Endothelial cell of umbilical vein (primary cell): ENCODE data around the gene EGF. TPM values are rescaled to one million over a fixed set of nuclear protein-coding genes. Genes with fewer than 3 reads are reported as not detected.

Source experiments
- BruUV-seq: library from RNA; stranded (reverse); fragments of 400-500 nt; replicated peaks from 2 replicates; lab custom pipeline; 2021; lab: Mats Ljungman, UMichigan
- CTCF ChIA-PET: fragments of 300-600, 350-600 bp; sonication (Branson Sonifier 250); formaldehyde crosslinking; loops from one replicate; lab custom pipeline; 2021; ENCODE audit warnings: antibody characterized with exemption, inconsistent platforms; lab: Charles Lee
- POLR2A ChIA-PET: fragments of 300-600, 350-600 bp; sonication (Branson Sonifier 250); formaldehyde crosslinking; loops from one replicate; lab custom pipeline; 2021; ENCODE audit warnings: antibody characterized with exemption, inconsistent platforms; lab: Charles Lee
- DNase-seq: peaks from one replicate; pipeline ENCODE4 v3.0.0-alpha.2; 2011; ENCODE audit warnings: low read depth, low spot score
- FAIRE-seq: peaks from 2 replicates; lab custom pipeline; 2011; peaks lifted over from hg19 to GRCh38; lab: Jason Lieb, UNC
- H2AFZ ChIP-seq: 2 replicates; pipeline ENCODE4 v1.6.0; 2012; ENCODE audit warnings: low read depth, low read length, control low read depth, inconsistent platforms
- H3K27ac ChIP-seq: 2 replicates; pipeline ENCODE4 v1.5.1; 2011; ENCODE audit warnings: low read depth, mild to moderate bottlenecking, control low read depth, low read length, moderate library complexity; ENCODE audit not compliant: insufficient read depth
- H3K27me3 ChIP-seq, 2 experiments: 2 replicates each; pipeline versions ENCODE4 v1.6.0 to v1.6.1; 2011; ENCODE audit warnings: low read length in 2 of 2, mixed read lengths in 1 of 2; ENCODE audit not compliant: control insufficient read depth in 2 of 2, insufficient read depth in 2 of 2
- H3K36me3 ChIP-seq, 2 experiments: 2 replicates in 1 of 2; 3 replicates in 1 of 2; pipeline ENCODE4 v1.5.1; 2011; ENCODE audit warnings: low read length in 2 of 2, mild to moderate bottlenecking in 1 of 2, moderate library complexity in 1 of 2; ENCODE audit not compliant: control insufficient read depth in 2 of 2, insufficient read depth in 2 of 2; ENCODE audit errors: extremely low read depth in 1 of 2
- H3K4me1 ChIP-seq: 3 replicates; pipeline ENCODE4 v1.5.1; 2011; ENCODE audit warnings: mild to moderate bottlenecking, low read length; ENCODE audit not compliant: control insufficient read depth, insufficient read depth; ENCODE audit errors: extremely low read depth
- H3K4me2 ChIP-seq: 2 replicates; pipeline ENCODE4 v1.6.1; 2011; ENCODE audit warnings: low read length, control low read depth, mixed read lengths; ENCODE audit not compliant: insufficient read depth
- H3K4me3 ChIP-seq, 3 experiments: fragments of 200-600 bp in 1 of 3; sonication (generic), shearing (Covaris generic) in 1 of 3; replicated peaks in 1 of 3; 2 replicates each; pipeline ENCODE4 v1.5.1; 2011 to 2016; ENCODE audit warnings: control low read depth in 3 of 3, low read length in 3 of 3, mild to moderate bottlenecking in 2 of 3, inconsistent platforms in 1 of 3, low read depth in 1 of 3, moderate library complexity in 1 of 3; ENCODE audit not compliant: insufficient read depth in 1 of 3
- H3K79me2 ChIP-seq: 2 replicates; pipeline ENCODE4 v1.6.0; 2012; ENCODE audit warnings: low read length, inconsistent platforms; ENCODE audit not compliant: control insufficient read depth, insufficient read depth
- H3K9ac ChIP-seq: replicated peaks from 2 replicates; pipeline ENCODE3; 2011; ENCODE audit warnings: low read length, control low read depth; ENCODE audit not compliant: insufficient read depth; ENCODE audit errors: extremely low read depth
- H3K9me1 ChIP-seq: replicated peaks from 3 replicates; pipeline ENCODE4 v1.6.0; 2011; ENCODE audit warnings: mild to moderate bottlenecking, low read length; ENCODE audit not compliant: control insufficient read depth, insufficient read depth; ENCODE audit errors: extremely low read depth
- H3K9me3 ChIP-seq: replicated peaks from 2 replicates; pipeline ENCODE4 v1.5.1; 2012; ENCODE audit warnings: low read length, inconsistent platforms; ENCODE audit not compliant: control insufficient read depth, insufficient read depth
- H4K20me1 ChIP-seq: replicated peaks from 2 replicates; pipeline ENCODE3; 2011; ENCODE audit warnings: mild to moderate bottlenecking, low read length; ENCODE audit not compliant: control insufficient read depth, insufficient read depth; ENCODE audit errors: extremely low read depth
- EZH2 ChIP-seq: IDR thresholded peaks from 2 replicates; pipeline ENCODE4 v1.6.1; 2012; ENCODE audit warnings: borderline replicate concordance, low read depth, mild to moderate bottlenecking, moderate library complexity, low read length, inconsistent platforms; ENCODE audit not compliant: severe bottlenecking
- FOS ChIP-seq: IDR thresholded peaks from 2 replicates; pipeline ENCODE4 v1.6.1; 2011; ENCODE audit warnings: mild to moderate bottlenecking, low read length, moderate library complexity, borderline replicate concordance; ENCODE audit not compliant: insufficient read depth
- GATA2 ChIP-seq: IDR thresholded peaks from 2 replicates; pipeline ENCODE4 v1.7.0; 2011; ENCODE audit warnings: low read depth, mild to moderate bottlenecking, moderate library complexity, mixed read lengths, low read length; ENCODE audit not compliant: insufficient read length, insufficient read depth
- MYC ChIP-seq: IDR thresholded peaks from one replicate; pipeline ENCODE4 v1.6.1; 2011; ENCODE audit warnings: mild to moderate bottlenecking, low read depth, low read length
- POLR2A ChIP-seq: IDR thresholded peaks from 2 replicates; pipeline ENCODE4 v1.6.1; 2012; ENCODE audit warnings: low read depth, mild to moderate bottlenecking, control low read depth, low read length
- POLR2AphosphoS5 ChIP-seq: IDR thresholded peaks from 2 replicates; pipeline ENCODE4 v1.6.1; 2012; ENCODE audit warnings: low read depth, mild to moderate bottlenecking, control low read depth, low read length, moderate library complexity; ENCODE audit not compliant: insufficient read depth
- dilution Hi-C: fragments of 300-500 bp; cut with MboI; formaldehyde crosslinking; loops from one replicate; pipeline ENCODE4 v1.15.0; 2019; ENCODE audit warnings: low sequenced_read_pairs; ENCODE audit not compliant: extremely low pct_ligation_motif_present
- intact Hi-C: fragments of 100-400 bp; cut with micrococcal nuclease; formaldehyde crosslinking; loops from one replicate; pipeline ENCODE4 v1.10.0; 2022
- polyA plus RNA-seq, 4 experiments: library from polyadenylated mRNA; depleted of rRNA in 3 of 4; stranded (reverse) in 3 of 4; unstranded in 1 of 4; fragments of >200 nt; gene quantifications; 2 replicates each; pipeline versions ENCODE4 v1.2.1 to v1.2.3, GENCODE V29; 2011 to 2012; ENCODE audit warnings: missing spikeins in 1 of 4
- total RNA-seq: library from RNA; stranded (reverse); gene quantifications from 2 replicates; pipeline ENCODE4 v1.2.3, GENCODE V29; 2021
- TF ChIP-seq, protein P1 (sequence below): IDR thresholded peaks from 2 replicates; pipeline ENCODE4 v1.6.1; 2011; ENCODE audit not compliant: insufficient read depth, insufficient read length
- TF ChIP-seq, protein P2 (sequence below), 2 donors: IDR thresholded peaks; 1 replicate in 1 of 2; 2 replicates in 1 of 2; pipeline ENCODE4 v1.5.1; 2011; ENCODE audit warnings: low read length in 2 of 2, mild to moderate bottlenecking in 2 of 2, moderate library complexity in 2 of 2, control low read depth in 1 of 2, inconsistent platforms in 1 of 2, low read depth in 1 of 2; ENCODE audit not compliant: insufficient read depth in 1 of 2; ENCODE audit errors: extremely low read depth in 1 of 2

EGF gene
- total and polyA plus RNA-seq, 2 donors (not counting 3 experiments of a cell fraction or from before 2014, with no cell fraction given) = not detected

DNA sequence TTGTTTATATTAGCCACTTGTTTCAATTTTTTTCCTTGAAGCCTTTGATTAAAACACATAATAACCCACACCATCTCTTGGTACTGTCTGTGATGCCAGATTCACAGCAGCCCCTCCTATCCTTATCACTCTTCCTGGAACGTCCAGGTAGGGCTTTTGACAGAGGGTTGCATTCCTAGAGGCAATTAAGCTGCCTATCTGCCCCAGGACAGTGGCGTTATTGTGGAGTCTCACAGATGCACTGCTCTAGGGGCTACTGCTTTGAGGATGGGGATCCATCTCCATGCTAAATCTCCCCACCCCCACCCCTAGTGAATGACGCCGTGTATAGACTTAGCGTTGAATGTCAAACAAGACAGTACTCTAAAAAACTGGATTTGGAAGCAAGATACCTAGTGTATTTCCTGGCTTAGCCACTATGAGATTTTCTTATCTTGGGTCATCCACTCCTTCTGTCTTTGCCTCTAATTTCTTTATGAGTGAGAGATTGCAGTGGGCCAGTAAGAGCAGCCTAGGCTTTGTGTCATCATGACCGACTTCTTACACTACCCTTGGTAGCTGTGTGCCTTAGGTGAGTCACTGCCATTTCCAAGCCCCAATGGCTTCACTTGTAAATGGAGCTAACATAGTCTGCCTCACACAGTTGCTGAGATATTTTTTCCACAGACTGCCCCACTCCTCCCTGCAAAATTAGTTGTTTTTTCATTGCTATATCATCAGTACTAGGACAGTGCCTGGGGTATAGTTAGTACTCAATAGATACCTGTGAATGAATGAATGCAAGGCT is 90.9 kb downstream of the EGF start:
- H3K9me1 ChIP-seq = no peaks in the 10 kb centered on the region
- no TSS peak for BruUV-seq
- peaks cover 7 to 10% of the 10 kb centered on the region in 2 experiments for H3K27me3 ChIP-seq
- intact Hi-C loops = no loop called here
- no peaks in the 10 kb centered on the region for H3K79me2 ChIP-seq
- H3K4me3 ChIP-seq = no peak overlapping the region
- H2AFZ ChIP-seq = no peak overlapping the region
- DNase-seq = no peak
- POLR2A ChIA-PET = no interaction called here
- dilution Hi-C loops = no loop called here
- H3K9ac ChIP-seq = no peak overlapping the region
- no peak for TF ChIP-seq POLR2A
- no peaks in the 10 kb centered on the region for H4K20me1 ChIP-seq
- no peak for FAIRE-seq
- no peaks in the 10 kb centered on the region for H3K4me1 ChIP-seq
- H3K4me2 ChIP-seq = no peak overlapping the region
- CTCF ChIA-PET = interaction anchor here (1.3 to 19.1 kb wide), 2 partner anchors 195 to 510 kb away, joined by 3 to 527 read pairs; no protein-coding TSS in a partner anchor
- no peak overlapping the region for H3K27ac ChIP-seq
- no peaks in the 10 kb centered on the region for H3K36me3 ChIP-seq
- H3K9me3 ChIP-seq = no peaks in the 10 kb centered on the region

DNA sequence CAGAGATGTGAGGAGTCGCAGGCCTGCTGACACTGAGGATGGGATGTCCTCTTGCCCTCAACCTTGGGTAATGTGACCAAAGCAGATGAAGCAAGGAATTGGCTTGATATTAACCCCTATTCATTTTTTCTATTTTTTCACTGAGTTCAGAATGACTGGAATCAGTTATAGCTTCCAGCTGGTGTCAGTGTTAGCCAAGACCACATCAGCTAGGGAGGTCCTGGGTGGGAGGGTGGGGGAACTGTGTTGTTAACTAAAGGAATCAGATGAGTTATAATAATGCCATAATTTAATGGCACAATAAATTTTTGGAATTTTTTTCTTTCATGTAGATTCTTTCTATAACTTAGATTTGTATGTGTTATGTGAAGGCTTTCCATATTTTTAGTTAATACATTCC is 91.9 kb downstream of the EGF start:
- Histone ChIP-seq H3K9ac (no peak overlapping the region), H3K4me2 (no peak overlapping the region), H2AFZ (no peak overlapping the region), H3K9me1 (no peaks in the 10 kb centered on the region), H3K9me3 (no peaks in the 10 kb centered on the region), H3K79me2 (no peaks in the 10 kb centered on the region), H4K20me1 (no peaks in the 10 kb centered on the region), H3K4me1 (no peaks in the 10 kb centered on the region), H3K36me3 (no peaks in the 10 kb centered on the region), H3K4me3 (no peak overlapping the region), H3K27me3 (peaks cover 7 to 10% of the 10 kb centered on the region in 2 experiments), H3K27ac (no peak overlapping the region)
- intact Hi-C loops (no loop called here), dilution Hi-C loops (no loop called here)
- FAIRE-seq (no peak), DNase-seq (no peak)
- no TSS peak for BruUV-seq
- CTCF ChIA-PET = interaction anchor here (1.3 to 19.1 kb wide), 2 partner anchors 194 to 509 kb away, joined by 3 to 527 read pairs; no protein-coding TSS in a partner anchor
- POLR2A ChIA-PET = no interaction called here
- no peak for TF ChIP-seq GATA2
- TF ChIP-seq POLR2A = no peak
- no peak for TF ChIP-seq MYC
- no peak for TF ChIP-seq EZH2
- TF ChIP-seq, protein P1, sequence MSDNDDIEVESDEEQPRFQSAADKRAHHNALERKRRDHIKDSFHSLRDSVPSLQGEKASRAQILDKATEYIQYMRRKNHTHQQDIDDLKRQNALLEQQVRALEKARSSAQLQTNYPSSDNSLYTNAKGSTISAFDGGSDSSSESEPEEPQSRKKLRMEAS = no peak
- TF ChIP-seq, protein P2, sequence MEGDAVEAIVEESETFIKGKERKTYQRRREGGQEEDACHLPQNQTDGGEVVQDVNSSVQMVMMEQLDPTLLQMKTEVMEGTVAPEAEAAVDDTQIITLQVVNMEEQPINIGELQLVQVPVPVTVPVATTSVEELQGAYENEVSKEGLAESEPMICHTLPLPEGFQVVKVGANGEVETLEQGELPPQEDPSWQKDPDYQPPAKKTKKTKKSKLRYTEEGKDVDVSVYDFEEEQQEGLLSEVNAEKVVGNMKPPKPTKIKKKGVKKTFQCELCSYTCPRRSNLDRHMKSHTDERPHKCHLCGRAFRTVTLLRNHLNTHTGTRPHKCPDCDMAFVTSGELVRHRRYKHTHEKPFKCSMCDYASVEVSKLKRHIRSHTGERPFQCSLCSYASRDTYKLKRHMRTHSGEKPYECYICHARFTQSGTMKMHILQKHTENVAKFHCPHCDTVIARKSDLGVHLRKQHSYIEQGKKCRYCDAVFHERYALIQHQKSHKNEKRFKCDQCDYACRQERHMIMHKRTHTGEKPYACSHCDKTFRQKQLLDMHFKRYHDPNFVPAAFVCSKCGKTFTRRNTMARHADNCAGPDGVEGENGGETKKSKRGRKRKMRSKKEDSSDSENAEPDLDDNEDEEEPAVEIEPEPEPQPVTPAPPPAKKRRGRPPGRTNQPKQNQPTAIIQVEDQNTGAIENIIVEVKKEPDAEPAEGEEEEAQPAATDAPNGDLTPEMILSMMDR (IDR thresholded peaks at IDR 0.05; ENCODE audit: extremely low read depth in 1 of 2, insufficient read depth in 1 of 2, low read depth in 1 of 2, low read length in 2 of 2) = no peak
- no peak for TF ChIP-seq POLR2AphosphoS5
- no peak for TF ChIP-seq FOS
